Embryonic facial prominence (tissue), 1 donor: ENCODE measurements around the gene TRIP11.

Experiments
- DNase-seq: peaks from one replicate; pipeline ENCODE4 v3.0.0-alpha.2; 2016; ENCODE audit errors: extremely low spot score

Gene TRIP11

DNA sequence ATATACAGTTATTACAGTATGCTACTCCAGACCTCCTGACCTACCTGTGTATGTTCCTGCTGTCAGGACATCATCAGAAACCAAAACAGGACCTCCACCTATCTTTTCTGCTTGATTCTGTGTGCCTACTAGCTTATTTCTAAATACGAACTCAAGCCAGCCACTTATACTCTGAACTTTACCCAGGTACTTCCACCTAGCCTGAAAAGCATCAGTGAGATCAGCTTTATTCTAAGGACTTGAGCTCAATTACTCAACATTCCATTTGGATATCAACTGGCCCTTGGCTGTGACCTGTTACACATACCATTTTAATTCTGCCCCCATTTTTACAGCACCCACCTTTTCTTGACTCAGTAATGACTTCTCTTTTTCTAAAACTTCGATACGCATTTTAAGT, 29.2 kb downstream of the TRIP11 start:
- DNase-seq, result no peak

DNA sequence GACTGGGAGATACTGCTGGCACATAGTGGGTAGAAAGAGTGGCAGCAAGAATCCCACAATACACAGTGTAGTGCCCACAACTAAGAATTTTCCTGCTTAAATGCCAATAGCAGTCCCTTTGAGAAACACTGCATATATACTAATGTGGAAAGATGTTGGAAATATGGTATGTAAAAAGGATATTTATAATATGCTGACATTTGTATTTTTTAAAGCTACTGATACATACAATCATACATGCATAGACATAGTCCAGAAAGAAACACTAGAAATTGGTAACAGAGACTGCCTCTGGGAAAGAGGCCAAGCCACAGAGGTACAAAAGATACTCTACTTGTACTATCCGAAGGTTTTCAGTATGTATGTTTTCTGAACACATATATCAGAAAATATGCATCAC, 30.3 kb downstream of the TRIP11 start:
- no peak for DNase-seq

DNA sequence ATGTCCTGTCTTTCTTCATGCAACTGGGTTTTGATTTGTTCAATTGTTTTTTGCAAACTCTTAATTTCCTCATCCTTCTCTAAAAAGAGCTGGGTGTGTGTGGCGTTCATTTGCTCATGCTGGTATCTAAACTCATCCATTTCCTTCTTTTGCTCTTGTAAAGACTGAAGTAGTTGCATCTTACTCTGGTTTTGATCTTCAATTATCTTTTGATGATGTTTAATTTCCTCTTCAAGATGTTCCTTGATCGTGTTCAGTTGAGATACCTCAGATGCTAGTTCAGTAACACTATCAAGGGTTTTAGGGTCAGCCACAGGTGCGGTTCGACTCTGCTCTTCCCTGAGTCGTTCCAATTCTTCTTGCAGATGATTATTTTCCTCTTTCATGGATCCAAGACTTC, 34.8 kb downstream of the TRIP11 start:
- no peak for DNase-seq

- DNase-seq, result no peak
Measured at GRCh38 chr14:92004062-92004461, 35.8 kb downstream of the TRIP11 start.

- no peak for DNase-seq
Measured at GRCh38 chr14:91998667-91999570, 40.9 kb downstream of the TRIP11 start.

DNA sequence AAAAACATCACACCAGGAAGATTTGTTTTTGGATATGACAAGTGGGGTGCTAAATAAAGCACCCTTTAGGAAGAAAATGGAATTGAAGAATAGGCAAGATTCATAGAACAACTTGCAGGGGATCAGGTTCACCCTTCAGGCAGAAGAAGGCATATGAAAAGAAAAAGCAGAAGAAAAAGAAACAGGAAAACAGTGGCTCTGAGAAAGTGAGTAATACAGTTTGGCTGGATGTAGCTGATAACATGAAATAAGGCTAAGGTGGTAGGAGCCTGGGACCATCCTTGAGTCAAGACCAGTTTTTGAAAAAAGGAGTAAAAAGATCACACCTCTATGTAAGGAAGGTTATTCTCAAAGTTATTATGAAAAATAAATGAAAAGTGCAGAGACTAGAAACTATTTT, 42.4 kb downstream of the TRIP11 start:
- DNase-seq, result no peak

- DNase-seq, result peak; percentile 36
Measured at GRCh38 chr14:91996948-91997371, 42.9 kb downstream of the TRIP11 start.

DNA sequence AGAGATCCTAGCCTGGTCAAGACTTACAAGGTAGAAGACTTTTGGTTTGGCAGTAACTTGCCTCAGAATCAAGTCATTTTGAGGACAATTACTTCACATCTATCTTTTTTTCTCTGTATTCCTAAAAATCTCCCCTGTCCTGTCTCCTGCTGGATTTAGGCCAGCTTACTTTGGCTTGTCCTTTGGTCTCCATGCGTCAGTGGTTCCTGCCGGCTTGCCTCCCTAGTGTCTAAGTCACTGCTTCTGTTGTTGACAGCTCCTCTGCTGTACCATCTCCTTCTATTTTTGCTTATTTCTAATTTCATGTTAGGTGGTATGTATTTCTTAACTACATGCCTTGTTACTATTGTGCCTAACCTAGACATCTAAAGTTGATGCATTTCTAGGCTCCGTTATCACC, 52.7 kb downstream of the TRIP11 start:
- no peak for DNase-seq

- DNase-seq, result no peak
Measured at GRCh38 chr14:91985521-91986255, 54.2 kb downstream of the TRIP11 start.

GRCh38 chr14:91985008-91985407, 54.9 kb downstream of the TRIP11 start:
- DNase-seq, result no peak

GRCh38 chr14:91983588-91983987, 56.3 kb downstream of the TRIP11 start:
- DNase-seq, result no peak

DNA sequence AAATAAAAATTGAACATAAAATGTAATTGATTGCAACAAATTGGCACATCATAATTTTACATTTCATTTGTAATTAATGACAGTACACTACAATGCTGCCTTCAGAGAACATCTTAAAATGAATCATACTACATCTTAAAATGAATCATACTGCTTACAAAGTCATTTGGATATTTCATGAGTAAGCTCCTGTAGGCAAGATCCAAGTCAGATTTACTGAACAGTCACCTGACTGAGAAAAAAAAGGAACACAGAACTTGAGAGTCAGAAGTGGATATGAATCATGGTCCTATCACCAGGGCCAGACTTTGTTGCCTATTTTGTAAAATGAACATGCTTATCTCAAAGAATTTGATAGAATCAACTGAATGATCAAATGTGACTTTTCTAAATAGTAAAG, 59.7 kb downstream of the TRIP11 start:
- no peak for DNase-seq

DNA sequence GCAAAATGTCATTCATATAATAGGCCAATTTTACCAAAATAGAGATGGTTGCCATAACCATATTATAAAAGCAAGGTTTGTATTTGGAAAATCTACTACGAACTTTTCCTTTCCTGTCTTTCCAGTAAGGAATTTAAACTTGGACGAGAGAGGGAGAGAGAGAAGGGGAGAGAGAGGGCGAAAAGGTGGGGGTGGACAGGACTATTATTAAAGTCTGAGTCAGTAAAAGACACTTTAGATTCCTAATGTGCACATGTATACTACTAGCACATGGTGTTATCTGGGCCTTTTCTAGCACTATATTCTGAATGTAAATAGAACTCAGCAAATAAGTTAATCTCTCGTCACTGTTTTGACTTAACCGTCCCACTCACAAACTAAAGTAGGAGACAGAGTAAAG, 62.0 kb downstream of the TRIP11 start:
- no peak for DNase-seq

- DNase-seq, result no peak
Measured at GRCh38 chr14:91975763-91976162, 64.1 kb downstream of the TRIP11 start.

GRCh38 chr14:91971188-91971778, 68.6 kb downstream of the TRIP11 start:
- no peak for DNase-seq

GRCh38 chr14:91968280-91968679, 71.6 kb downstream of the TRIP11 start:
- no peak for DNase-seq

DNA sequence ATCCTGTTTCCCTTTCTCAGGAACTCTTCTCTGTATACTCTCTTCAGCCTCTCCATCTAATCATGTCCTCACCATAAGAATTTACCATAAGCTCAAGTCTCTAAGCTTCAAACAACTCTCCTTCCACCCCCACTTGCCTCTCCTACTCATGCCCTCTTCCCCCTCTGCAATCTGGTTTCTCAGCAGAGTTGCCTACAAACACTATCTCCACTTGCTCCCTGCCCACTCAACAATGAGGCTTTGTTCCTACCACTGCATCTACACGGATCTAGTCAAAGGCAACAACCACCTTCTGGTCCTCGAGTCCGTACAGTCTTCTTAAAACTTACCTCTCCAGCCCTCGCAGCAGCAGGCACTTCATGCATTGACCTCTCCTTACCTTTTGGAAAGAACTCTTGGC, 75.1 kb downstream of the TRIP11 start:
- DNase-seq, result no peak

GRCh38 chr14:91964011-91964410, 75.8 kb downstream of the TRIP11 start:
- no peak for DNase-seq

GRCh38 chr14:91963465-91963864, 76.4 kb downstream of the TRIP11 start:
- no peak for DNase-seq

DNA sequence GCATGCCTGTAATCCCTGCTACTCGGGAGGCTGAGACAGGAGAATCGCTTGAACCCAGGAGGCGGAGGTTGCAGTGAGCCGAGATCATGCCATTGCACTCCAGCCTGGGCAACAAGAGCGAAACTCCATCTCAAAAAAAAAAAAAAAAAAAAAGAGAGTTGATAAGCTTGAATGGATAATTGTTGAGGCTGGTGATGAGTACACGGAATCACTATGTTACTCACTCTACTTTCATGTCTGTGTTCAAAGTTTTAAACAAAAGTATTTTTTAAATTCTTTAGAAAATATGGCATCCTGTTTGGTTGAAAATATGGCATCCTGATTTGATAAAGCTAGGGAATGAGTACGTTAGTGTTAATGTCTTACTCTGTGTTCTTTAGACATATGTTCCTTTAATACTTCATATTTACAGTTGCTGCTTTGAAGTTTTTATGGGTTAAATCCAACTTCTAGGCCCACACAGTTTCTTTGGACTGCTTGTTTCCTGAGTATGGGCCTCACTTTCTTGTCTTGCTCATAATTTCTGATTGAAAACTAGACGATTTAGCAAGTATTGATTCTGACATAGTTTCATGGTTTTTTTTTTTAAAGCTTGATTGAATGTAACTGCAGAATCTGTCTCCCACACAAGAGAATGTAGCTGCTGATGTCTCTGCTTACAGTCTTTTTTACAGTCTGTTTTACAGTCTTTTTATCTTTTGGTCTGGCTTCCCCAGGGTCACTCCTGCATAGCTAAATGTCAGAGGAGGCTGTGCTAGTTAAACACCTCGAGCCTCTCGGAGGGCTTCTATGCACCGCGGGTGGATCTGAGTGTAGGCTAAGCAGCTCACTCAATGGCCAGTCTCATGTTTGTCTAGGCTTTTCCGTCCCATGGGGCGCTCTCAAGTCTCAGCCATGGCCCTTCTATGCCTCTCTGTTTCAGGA, 78.3 kb downstream of the TRIP11 start:
- DNase-seq, result no peak

DNA sequence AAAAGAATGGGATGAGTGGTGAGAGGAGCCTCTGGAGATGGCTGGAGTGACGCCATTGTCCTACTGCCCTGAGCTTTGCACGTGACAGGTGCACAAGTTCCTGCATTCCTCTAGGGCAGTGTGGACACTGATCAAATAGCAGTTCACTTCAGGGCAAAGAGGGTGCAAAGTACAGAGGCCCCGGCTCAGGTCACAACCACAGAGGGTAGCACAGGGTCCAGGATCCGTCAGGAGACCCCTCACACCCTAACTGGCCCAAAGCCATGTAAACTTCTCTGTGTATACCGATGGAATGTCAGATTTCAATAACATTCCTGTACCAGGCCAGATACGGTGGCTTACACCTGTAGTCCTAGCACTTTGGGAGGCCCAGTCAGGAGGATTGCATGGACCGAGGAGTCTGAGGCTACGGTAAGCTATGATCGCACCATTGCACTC, 82.0 kb downstream of the TRIP11 start:
- no peak for DNase-seq

DNA sequence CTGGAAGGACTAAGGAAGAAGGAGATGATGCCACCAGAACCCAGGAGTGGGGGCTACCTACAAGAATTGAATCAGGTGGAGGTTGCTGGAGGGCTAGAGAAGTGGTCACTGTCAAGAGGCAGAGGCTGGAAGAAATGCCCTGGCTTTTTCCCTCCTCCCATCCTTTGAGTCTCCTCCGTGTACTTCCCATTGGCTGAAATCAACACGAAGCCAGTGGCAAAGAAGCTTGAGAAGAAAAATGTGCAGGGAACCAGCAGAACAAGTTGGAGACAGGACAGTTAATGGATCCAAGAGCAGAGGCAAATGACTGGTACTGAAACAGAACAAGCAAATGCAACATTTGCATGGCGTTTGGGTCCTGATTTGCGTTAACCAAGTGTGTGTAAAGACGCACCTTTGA, 83.2 kb downstream of the TRIP11 start:
- no peak for DNase-seq
